Mesenchymal stem cell (in vitro differentiated cells and primary cell): ENCODE measurements around the gene ATP8B1.

Source experiments
- DNase-seq: peaks from one replicate; pipeline ENCODE4 v3.0.0-alpha.2; 2013
- H2AFZ ChIP-seq: one replicate; pipeline ENCODE4 v1.6.1; 2013; ENCODE audit warnings: low read depth, mild to moderate bottlenecking, control low read depth, inconsistent platforms, low read length, moderate library complexity
- H2AK5ac ChIP-seq: 2 replicates; pipeline ENCODE4 v1.6.1; 2013; ENCODE audit warnings: low read length, moderate library complexity, mild to moderate bottlenecking, inconsistent platforms; ENCODE audit not compliant: severe bottlenecking
- H2BK120ac ChIP-seq: one replicate; pipeline ENCODE4 v1.6.1; 2013; ENCODE audit warnings: low read depth, mild to moderate bottlenecking, inconsistent platforms, low read length, moderate library complexity
- H2BK12ac ChIP-seq, 2 experiments: one replicate each; pipeline ENCODE4 v1.6.1; 2013; ENCODE audit warnings: inconsistent platforms in 2 of 2, low read length in 2 of 2, mild to moderate bottlenecking in 2 of 2, moderate library complexity in 2 of 2, control low read depth in 1 of 2
- H2BK15ac ChIP-seq: one replicate; pipeline ENCODE4 v1.6.1; 2013; ENCODE audit warnings: mild to moderate bottlenecking, low read depth, inconsistent platforms; ENCODE audit not compliant: poor library complexity, severe bottlenecking
- H2BK5ac ChIP-seq: 2 replicates; pipeline ENCODE4 v1.6.1; 2013; ENCODE audit warnings: low read depth, mild to moderate bottlenecking, low read length, control low read depth, inconsistent platforms; ENCODE audit not compliant: poor library complexity, severe bottlenecking
- H3K14ac ChIP-seq, 2 experiments: one replicate each; pipeline ENCODE4 v1.6.1; 2013; ENCODE audit warnings: inconsistent platforms in 2 of 2, low read length in 2 of 2, control low read depth in 1 of 2, mild to moderate bottlenecking in 1 of 2, moderate library complexity in 1 of 2
- H3K18ac ChIP-seq, 2 experiments: one replicate each; pipeline ENCODE4 v1.6.1; 2013; ENCODE audit warnings: inconsistent platforms in 2 of 2, low read length in 2 of 2, control low read depth in 1 of 2, low read depth in 1 of 2, mild to moderate bottlenecking in 1 of 2
- H3K23ac ChIP-seq, 2 experiments: one replicate each; pipeline ENCODE4 v1.6.1; 2013; ENCODE audit warnings: inconsistent platforms in 2 of 2, low read length in 2 of 2, mild to moderate bottlenecking in 2 of 2, moderate library complexity in 2 of 2, control low read depth in 1 of 2
- H3K27ac ChIP-seq: 2 replicates; pipeline ENCODE4 v1.5.1; 2013; ENCODE audit warnings: mild to moderate bottlenecking, moderate library complexity, low read length, control low read depth, inconsistent platforms; ENCODE audit not compliant: poor library complexity, severe bottlenecking
- H3K27me3 ChIP-seq, 2 experiments: 2 replicates each; pipeline versions ENCODE4 v1.6.1 to v1.7.0; 2013; ENCODE audit warnings: low read length in 2 of 2, mild to moderate bottlenecking in 2 of 2, moderate library complexity in 2 of 2, control low read depth in 1 of 2, inconsistent platforms in 1 of 2; ENCODE audit not compliant: control insufficient read depth in 1 of 2, insufficient read depth in 1 of 2
- H3K36me3 ChIP-seq, 2 experiments: 2 replicates each; pipeline versions ENCODE4 v1.6.1 to v1.7.0; 2013; ENCODE audit warnings: low read length in 2 of 2, control low read depth in 1 of 2, inconsistent platforms in 1 of 2, low read depth in 1 of 2, mild to moderate bottlenecking in 1 of 2; ENCODE audit not compliant: insufficient read depth in 2 of 2, control insufficient read depth in 1 of 2
- H3K4ac ChIP-seq, 2 experiments: one replicate each; pipeline ENCODE4 v1.6.1; 2013; ENCODE audit warnings: inconsistent platforms in 2 of 2, low read length in 2 of 2, mild to moderate bottlenecking in 2 of 2, moderate library complexity in 2 of 2, control low read depth in 1 of 2, low read depth in 1 of 2
- H3K4me1 ChIP-seq: 2 replicates; pipeline ENCODE4 v1.6.1; 2013; ENCODE audit warnings: low read depth, low read length, control low read depth; ENCODE audit not compliant: control insufficient read depth, insufficient read depth
- H3K4me2 ChIP-seq: 2 replicates; pipeline ENCODE4 v1.6.1; 2013; ENCODE audit warnings: low read length, mild to moderate bottlenecking, inconsistent platforms; ENCODE audit not compliant: poor library complexity, severe bottlenecking
- H3K4me3 ChIP-seq, 2 experiments: 2 replicates each; pipeline versions ENCODE4 v1.5.1 to v1.7.0; 2013; ENCODE audit warnings: low read length in 2 of 2, mild to moderate bottlenecking in 2 of 2, control low read depth in 1 of 2, low read depth in 1 of 2; ENCODE audit not compliant: insufficient read depth in 1 of 2
- H3K79me1 ChIP-seq: replicated peaks from 2 replicates; pipeline ENCODE4 v1.6.1; 2013; ENCODE audit warnings: mild to moderate bottlenecking, control low read depth, low read length, inconsistent platforms; ENCODE audit not compliant: poor library complexity, severe bottlenecking
- H3K9ac ChIP-seq: 2 replicates; pipeline ENCODE4 v1.7.0; 2013; ENCODE audit warnings: mild to moderate bottlenecking, low read length, moderate library complexity
- H3K9me3 ChIP-seq: 2 replicates; pipeline ENCODE4 v1.7.0; 2013; ENCODE audit warnings: mild to moderate bottlenecking, low read length; ENCODE audit not compliant: control insufficient read depth
- H4K8ac ChIP-seq: one replicate; pipeline ENCODE4 v1.6.1; 2013; ENCODE audit warnings: inconsistent platforms, mild to moderate bottlenecking, low read length, moderate library complexity
- H4K91ac ChIP-seq: one replicate; pipeline ENCODE4 v1.6.1; 2013; ENCODE audit warnings: mild to moderate bottlenecking, low read length, inconsistent platforms
- WGBS: methylation state at CpG from one replicate; pipeline ENCODE4 v1.1.7; 2013; ENCODE audit warnings: mixed read lengths; 5-methylcytosine and 5-hydroxymethylcytosine counted together

ATP8B1 gene

DNA sequence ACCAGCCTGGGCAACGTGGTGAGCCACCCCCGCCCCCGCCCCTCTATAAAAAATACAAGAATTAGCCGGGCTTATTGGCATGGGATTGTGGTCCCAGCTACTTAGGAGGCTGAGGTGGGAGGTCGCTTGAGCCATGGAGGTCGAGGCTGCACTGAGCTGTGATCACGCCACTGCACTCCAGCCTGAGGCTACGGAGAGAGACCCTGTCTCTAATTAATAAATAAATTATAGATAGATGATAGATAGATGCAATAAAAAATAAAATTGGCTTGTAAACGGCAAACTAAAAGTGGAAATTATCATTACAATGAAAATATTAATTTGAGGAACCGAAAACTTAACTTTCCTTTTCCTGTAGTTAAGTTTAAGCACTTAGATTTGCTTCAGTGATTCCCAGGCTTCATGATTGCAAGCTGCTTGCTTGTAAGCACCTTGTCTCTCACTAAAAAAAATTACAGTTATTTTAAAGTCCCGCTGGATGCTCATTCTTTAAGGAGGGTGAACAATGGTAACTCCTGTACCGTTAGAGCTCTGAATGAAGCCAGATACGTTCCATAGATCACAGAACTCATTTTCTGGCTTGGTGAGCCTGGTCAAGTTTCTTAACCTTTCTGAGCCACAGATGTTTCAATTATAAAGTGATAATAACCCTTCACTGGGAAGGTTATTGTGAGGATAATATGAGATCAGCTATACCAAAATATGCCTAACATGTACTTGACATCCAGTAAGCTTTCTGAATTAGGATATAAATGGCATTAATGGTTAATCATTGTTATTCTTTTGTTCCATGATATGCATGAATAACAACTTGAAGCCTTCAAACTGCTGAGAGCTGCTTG is 172.1 kb downstream of the ATP8B1 start:
- H3K9ac ChIP-seq, result peak overlapping the region; percentile 95
- H3K4ac ChIP-seq, result peak overlapping the region in 1 of 2 experiments; percentile 79
- H2BK120ac ChIP-seq, result no peak overlapping the region
- H3K27me3 ChIP-seq, result no peaks in the 10 kb centered on the region
- H3K14ac ChIP-seq, result no peak overlapping the region
- no peak overlapping the region for H4K91ac ChIP-seq
- H3K18ac ChIP-seq, result peak overlapping the region; percentile 60 to 82
- peaks cover 6% of the 10 kb centered on the region for H3K4me1 ChIP-seq
- H2AK5ac ChIP-seq, result no peak overlapping the region
- no peaks in the 10 kb centered on the region for H3K36me3 ChIP-seq
- no peak for DNase-seq
- no peaks in the 10 kb centered on the region for H3K9me3 ChIP-seq
- peak overlapping the region; percentile 4 for H2BK5ac ChIP-seq
- no peaks in the 10 kb centered on the region for H3K79me1 ChIP-seq
- H3K27ac ChIP-seq, result peak overlapping the region; percentile 76
- 71% methylated on average over 7 of the region's 13 CpGs for WGBS
- H2AFZ ChIP-seq, result peak overlapping the region; percentile 51
- peak overlapping the region; percentile 27 for H4K8ac ChIP-seq
- no peak overlapping the region for H3K23ac ChIP-seq
- H2BK12ac ChIP-seq, result no peak overlapping the region
- peak overlapping the region; percentile 43 to 91 for H3K4me3 ChIP-seq
- peak overlapping the region; percentile 38 for H3K4me2 ChIP-seq
- no peak overlapping the region for H2BK15ac ChIP-seq

DNA sequence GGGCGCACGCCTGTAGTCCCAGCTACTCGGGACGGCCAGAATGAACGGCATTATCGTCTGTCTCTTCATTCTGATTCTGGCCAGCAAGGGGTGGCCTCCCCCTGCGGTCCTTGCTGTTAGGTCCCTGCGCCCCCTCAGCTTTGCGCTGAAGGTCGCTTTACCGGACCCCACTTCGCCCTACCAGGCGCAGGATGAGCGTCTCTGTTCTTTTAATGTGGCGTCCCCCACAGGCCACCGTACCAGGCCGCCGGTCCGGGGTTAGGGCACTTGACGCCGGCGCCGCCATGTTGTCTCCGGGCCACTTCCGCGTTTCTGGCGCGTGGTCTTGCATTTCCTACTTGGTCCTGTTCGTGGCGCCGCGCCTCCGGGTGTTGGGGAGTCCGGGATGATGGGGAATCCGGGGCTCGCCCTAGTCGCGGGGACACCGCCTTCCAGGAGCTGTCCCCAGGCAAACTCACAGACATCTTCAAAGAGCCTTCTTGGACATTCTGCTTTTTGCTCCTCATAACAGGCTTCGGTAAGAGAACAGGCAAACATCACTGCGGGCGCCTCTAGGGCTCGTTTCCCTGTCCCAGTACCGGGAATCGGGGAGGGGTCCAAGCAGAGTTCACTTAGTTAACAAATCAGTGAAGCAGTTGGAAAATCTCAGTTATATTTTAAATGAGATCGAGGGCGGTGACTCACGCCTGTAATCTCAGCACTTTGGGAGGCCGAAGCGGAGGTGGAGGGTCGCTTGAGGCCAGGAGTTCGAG is 172.9 kb downstream of the ATP8B1 start:
- Histone ChIP-seq H3K4me2 (peak overlapping the region; percentile 42), H3K4ac (peak overlapping the region in 1 of 2 experiments; percentile 79), H3K4me1 (peaks cover 5% of the 10 kb centered on the region), H3K4me3 (peak overlapping the region; percentile 43 to 91), H3K9ac (peak overlapping the region; percentile 95), H3K18ac (peak overlapping the region in 1 of 2 experiments; percentile 92), H3K27me3 (no peaks in the 10 kb centered on the region), H3K9me3 (no peaks in the 10 kb centered on the region), H3K79me1 (no peaks in the 10 kb centered on the region), H4K91ac (peak overlapping the region; percentile 53), H3K14ac (peak overlapping the region in 1 of 2 experiments; percentile 99), H2BK15ac (no peak overlapping the region), H3K23ac (no peak overlapping the region), H2BK120ac (peak overlapping the region; percentile 11), H2AK5ac (no peak overlapping the region), H2AFZ (peak overlapping the region; percentile 91), H3K36me3 (no peaks in the 10 kb centered on the region), H3K27ac (peak overlapping the region; percentile 76), H4K8ac (peak overlapping the region; percentile 79), H2BK12ac (no peak overlapping the region), H2BK5ac (no peak overlapping the region)
- peak; percentile 93 for DNase-seq
- WGBS, result 14% methylated on average over 51 of the region's 52 CpGs

- DNase-seq, result no peak
- Histone ChIP-seq H3K4ac (no peak overlapping the region), H2BK15ac (no peak overlapping the region), H3K27ac (no peak overlapping the region), H2BK5ac (no peak overlapping the region), H4K91ac (no peak overlapping the region), H3K18ac (no peak overlapping the region), H2BK12ac (no peak overlapping the region), H2AK5ac (peak overlapping the region; percentile 0), H3K9me3 (no peaks in the 10 kb centered on the region), H3K4me3 (peak overlapping the region in 1 of 2 experiments; percentile 91), H3K4me2 (no peak overlapping the region), H3K4me1 (peaks cover 5% of the 10 kb centered on the region), H3K79me1 (no peaks in the 10 kb centered on the region), H3K9ac (peak overlapping the region; percentile 95), H3K27me3 (no peaks in the 10 kb centered on the region), H3K36me3 (no peaks in the 10 kb centered on the region), H3K14ac (no peak overlapping the region), H4K8ac (peak overlapping the region; percentile 58), H3K23ac (no peak overlapping the region), H2AFZ (no peak overlapping the region), H2BK120ac (no peak overlapping the region)
- 98% methylated on average over 9 of the region's 9 CpGs for WGBS
These were observed 173.7 kb downstream of the ATP8B1 start for GRCh38 chr18:57629422-57629821.

DNA sequence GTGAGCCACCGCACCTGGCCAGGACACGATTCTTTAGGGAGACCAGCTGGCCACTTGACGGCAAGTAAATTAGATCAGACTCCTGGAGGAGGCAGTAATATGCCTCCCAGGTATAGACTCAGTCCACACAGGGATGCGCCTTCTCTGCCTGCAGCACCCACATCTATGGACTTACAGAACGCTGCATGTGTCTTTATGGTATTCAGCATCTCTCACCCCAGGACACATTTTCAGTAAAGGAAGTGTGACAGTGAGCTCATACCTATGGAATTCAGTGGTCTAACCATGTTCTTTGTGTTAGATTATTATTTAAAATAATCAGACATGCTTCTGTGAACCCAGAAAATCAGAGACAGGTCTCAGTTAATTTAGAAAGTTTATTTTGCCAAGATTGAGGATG is 175.6 kb downstream of the ATP8B1 start:
- Histone ChIP-seq H3K27ac (peak overlapping the region; percentile 30), H3K18ac (no peak overlapping the region), H3K23ac (no peak overlapping the region), H3K4me2 (no peak overlapping the region), H3K4me1 (peaks cover 5% of the 10 kb centered on the region), H3K4me3 (no peak overlapping the region), H2BK120ac (no peak overlapping the region), H3K9me3 (no peaks in the 10 kb centered on the region), H3K9ac (no peak overlapping the region), H3K79me1 (no peaks in the 10 kb centered on the region), H2BK12ac (no peak overlapping the region), H2BK15ac (no peak overlapping the region), H2AFZ (no peak overlapping the region), H3K4ac (no peak overlapping the region), H3K27me3 (no peaks in the 10 kb centered on the region), H3K14ac (no peak overlapping the region), H4K8ac (no peak overlapping the region), H2AK5ac (no peak overlapping the region), H2BK5ac (no peak overlapping the region), H4K91ac (no peak overlapping the region), H3K36me3 (no peaks in the 10 kb centered on the region)
- DNase-seq, result no peak
- 80% methylated on average over 5 of the region's 5 CpGs for WGBS
